Glutamatergic neuron (in vitro differentiated cells): ENCODE data around the gene BACE2. TPM values are rescaled to one million over a fixed set of nuclear protein-coding genes. Genes with fewer than 3 reads are reported as not detected.

Source experiments
- DNase-seq: peaks from one replicate; pipeline ENCODE4 v3.0.0; 2022
- H3K27ac Mint-ChIP-seq: one replicate; pipeline ENCODE4 v1.8.0; 2020; ENCODE audit warnings: mild to moderate bottlenecking, mixed read lengths, inconsistent platforms; ENCODE audit not compliant: unreplicated experiment
- H3K27me3 Mint-ChIP-seq: one replicate; pipeline ENCODE4 v1.8.0; 2020; ENCODE audit warnings: mild to moderate bottlenecking, moderate library complexity, mixed read lengths, inconsistent platforms; ENCODE audit not compliant: unreplicated experiment
- H3K36me3 Mint-ChIP-seq: one replicate; pipeline ENCODE4 v1.8.0; 2020; ENCODE audit warnings: mild to moderate bottlenecking, mixed read lengths, inconsistent platforms; ENCODE audit not compliant: unreplicated experiment
- H3K4me1 Mint-ChIP-seq: one replicate; pipeline ENCODE4 v1.8.0; 2020; ENCODE audit warnings: mild to moderate bottlenecking, low read depth, mixed read lengths, inconsistent platforms; ENCODE audit not compliant: unreplicated experiment
- H3K4me3 Mint-ChIP-seq: one replicate; pipeline ENCODE4 v1.8.0; 2020; ENCODE audit warnings: mild to moderate bottlenecking, mixed read lengths, inconsistent platforms; ENCODE audit not compliant: unreplicated experiment
- H3K9me3 Mint-ChIP-seq: one replicate; pipeline ENCODE4 v1.8.0; 2020; ENCODE audit warnings: mild to moderate bottlenecking, moderate library complexity, mixed read lengths, inconsistent platforms; ENCODE audit not compliant: unreplicated experiment
- long read RNA-seq: library from polyadenylated mRNA; unstranded; transcript quantifications from one replicate; pipeline ENCODE4 v2.0.0, GENCODE V29; 2020; ENCODE audit not compliant: unreplicated experiment
- total RNA-seq: library from RNA; stranded (reverse); fragmentation: NEBNext Ultra II Directional; extraction: Animal tissue kit (Norgen Biotek cat#: 25700); gene quantifications from one replicate; pipeline ENCODE4 v1.2.1, GENCODE V29; 2021; ENCODE audit not compliant: unreplicated experiment
- TF ChIP-seq, protein P1 (sequence below): fragments of 200-600 bp; sonication (generic); IDR thresholded peaks from one replicate; pipeline ENCODE4 v1.5.0; 2021; ENCODE audit not compliant: partially characterized antibody, unreplicated experiment

The BACE2 gene
- not detected for total RNA-seq
- long read RNA-seq = 0 reads

DNA sequence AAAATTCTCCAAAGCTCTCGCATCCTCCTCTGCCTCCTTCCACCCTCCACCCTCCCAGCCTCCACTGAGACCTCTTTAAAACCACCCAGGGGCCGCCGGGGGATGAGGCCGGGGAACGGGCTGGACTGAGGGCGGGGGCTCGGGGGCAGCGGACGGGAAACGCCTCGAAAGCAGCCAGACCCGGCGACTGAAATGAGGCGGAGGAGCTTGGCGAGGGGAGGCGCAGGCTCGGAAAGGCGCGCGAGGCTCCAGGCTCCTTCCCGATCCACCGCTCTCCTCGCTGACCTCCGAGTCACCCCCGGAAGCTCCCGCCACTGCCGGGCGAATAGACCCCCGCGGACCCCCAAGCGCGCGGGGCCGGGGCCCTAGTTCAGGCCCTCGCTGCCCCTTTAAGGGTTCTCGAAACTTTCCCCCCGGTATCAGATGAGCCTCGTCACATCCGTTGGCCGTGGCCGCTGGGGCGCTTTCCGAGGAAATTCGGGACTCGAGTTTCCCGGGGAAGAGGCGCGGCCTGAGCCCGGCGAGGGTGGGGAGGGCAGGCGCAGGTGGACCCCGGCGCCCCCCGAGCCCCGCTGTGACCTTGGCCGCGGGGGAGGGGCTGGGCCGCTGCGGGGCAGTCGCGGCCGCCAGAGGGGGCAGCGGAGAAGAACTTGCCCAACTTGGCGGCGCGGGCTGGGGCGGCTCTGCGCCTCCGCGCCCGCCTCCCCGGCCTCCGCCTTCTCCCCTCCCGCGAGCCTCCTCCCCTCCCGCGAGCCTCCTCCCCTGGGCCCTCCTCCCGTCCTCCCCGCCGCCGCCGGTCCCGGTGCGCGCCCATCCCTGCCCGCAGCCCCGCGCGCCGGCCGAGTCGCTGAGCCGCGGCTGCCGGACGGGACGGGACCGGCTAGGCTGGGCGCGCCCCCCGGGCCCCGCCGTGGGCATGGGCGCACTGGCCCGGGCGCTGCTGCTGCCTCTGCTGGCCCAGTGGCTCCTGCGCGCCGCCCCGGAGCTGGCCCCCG, at the start of gene BACE2:
BACE2 (plus strand) TSS at position 813 of the 995 bp plus-strand sequence; CDS start at position 917, 104 bp downstream.
- peak; percentile 59 for DNase-seq
- Mint-ChIP-seq H3K36me3 (no peaks in the 10 kb centered on the region), H3K4me1 (peaks cover 2% of the 10 kb centered on the region), H3K9me3 (peaks cover 5% of the 10 kb centered on the region), H3K27ac (no peak within 1 kb of the TSS), H3K27me3 (peaks cover 19% of the 10 kb centered on the region), H3K4me3 (peak within 1 kb of the TSS; percentile 55)
- TF ChIP-seq, protein P1, sequence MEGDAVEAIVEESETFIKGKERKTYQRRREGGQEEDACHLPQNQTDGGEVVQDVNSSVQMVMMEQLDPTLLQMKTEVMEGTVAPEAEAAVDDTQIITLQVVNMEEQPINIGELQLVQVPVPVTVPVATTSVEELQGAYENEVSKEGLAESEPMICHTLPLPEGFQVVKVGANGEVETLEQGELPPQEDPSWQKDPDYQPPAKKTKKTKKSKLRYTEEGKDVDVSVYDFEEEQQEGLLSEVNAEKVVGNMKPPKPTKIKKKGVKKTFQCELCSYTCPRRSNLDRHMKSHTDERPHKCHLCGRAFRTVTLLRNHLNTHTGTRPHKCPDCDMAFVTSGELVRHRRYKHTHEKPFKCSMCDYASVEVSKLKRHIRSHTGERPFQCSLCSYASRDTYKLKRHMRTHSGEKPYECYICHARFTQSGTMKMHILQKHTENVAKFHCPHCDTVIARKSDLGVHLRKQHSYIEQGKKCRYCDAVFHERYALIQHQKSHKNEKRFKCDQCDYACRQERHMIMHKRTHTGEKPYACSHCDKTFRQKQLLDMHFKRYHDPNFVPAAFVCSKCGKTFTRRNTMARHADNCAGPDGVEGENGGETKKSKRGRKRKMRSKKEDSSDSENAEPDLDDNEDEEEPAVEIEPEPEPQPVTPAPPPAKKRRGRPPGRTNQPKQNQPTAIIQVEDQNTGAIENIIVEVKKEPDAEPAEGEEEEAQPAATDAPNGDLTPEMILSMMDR = peak; percentile 54

DNA sequence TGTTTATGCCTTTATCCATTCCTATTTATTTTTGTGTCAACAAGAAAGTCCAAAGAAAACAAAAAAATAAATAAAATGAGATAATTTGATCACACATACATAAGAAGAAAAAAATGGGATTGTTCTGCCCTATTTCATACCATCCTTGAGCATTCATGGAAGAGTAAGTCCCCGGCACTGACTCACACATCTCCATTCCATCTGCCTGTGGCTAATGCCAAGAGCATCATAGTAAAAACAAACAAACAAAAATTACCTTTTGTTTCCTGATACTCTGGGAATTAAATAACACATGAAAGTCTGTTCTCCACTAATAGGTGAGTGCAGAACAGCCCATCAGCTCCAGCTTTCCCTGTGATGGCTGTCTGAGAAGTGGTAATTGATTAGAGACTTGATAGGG, 48.1 kb upstream of the BACE2 start:
- Mint-ChIP-seq H3K4me3 (no peak overlapping the region), H3K27me3 (no peaks in the 10 kb centered on the region), H3K27ac (no peak overlapping the region), H3K4me1 (no peaks in the 10 kb centered on the region), H3K9me3 (peaks cover 2% of the 10 kb centered on the region), H3K36me3 (no peaks in the 10 kb centered on the region)
- TF ChIP-seq, protein P1 = no peak
- DNase-seq = no peak

DNA sequence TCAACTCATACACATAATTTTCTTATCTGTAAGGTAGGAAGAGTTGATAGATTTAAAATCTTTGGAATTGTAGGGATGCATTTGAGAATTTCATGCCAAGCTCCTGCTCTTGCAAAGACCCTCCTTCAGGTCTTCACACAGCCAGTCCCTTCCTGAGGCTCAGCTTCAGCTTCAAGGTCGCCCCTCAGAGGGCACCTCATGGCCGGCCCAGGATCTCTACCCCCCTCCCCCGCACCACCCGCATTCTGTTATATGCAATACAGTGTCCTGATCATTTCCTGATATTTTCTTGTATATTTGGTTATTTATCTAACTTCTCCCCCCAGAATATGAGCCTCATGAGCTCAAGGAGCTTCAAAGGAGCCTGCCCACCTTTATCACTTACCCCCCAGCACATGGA, 47.0 kb upstream of the BACE2 start:
- no peak for DNase-seq
- Mint-ChIP-seq H3K4me3 (no peak overlapping the region), H3K27ac (no peak overlapping the region), H3K9me3 (peaks cover 2% of the 10 kb centered on the region), H3K36me3 (no peaks in the 10 kb centered on the region), H3K4me1 (no peaks in the 10 kb centered on the region), H3K27me3 (no peaks in the 10 kb centered on the region)
- TF ChIP-seq, protein P1 = no peak

DNA sequence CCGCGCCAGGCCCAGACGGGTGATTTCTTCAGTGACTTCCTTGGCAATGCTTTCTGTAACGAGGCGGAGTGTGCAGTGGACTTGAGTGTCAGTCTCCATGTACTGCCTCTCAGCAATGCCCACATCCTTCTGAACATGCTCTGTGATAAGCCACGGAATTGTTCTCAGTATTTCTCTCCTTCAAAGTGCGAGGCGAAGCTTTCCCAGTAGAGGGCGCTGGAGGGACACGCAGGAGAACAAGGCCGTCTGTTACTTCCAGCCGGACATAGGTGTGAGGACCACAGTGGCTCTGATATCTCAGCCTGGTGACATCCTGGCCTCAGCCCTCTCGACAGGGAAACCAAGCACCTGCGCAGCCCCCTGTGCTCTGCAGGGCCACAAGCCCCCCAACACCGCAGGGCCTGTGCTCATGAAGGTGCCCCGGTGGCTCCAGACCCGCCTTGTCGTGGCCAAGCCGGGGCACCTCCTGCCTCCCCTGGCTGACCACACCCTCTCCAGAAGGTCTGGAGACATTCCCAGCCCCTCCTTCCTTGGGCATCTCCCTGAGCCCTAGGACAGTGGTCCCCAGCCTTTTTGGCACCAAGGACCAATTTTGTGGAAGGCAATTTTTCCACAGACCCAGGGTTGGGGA, 46.1 kb upstream of the BACE2 start:
- Mint-ChIP-seq H3K9me3 (peaks cover 2% of the 10 kb centered on the region), H3K27ac (no peak overlapping the region), H3K4me1 (no peaks in the 10 kb centered on the region), H3K4me3 (no peak overlapping the region), H3K27me3 (no peaks in the 10 kb centered on the region), H3K36me3 (no peaks in the 10 kb centered on the region)
- DNase-seq = peak; percentile 83
- TF ChIP-seq, protein P1 = peak; percentile 75
